Measurements from ENCODE around the gene DCC.

DCC gene

DNA sequence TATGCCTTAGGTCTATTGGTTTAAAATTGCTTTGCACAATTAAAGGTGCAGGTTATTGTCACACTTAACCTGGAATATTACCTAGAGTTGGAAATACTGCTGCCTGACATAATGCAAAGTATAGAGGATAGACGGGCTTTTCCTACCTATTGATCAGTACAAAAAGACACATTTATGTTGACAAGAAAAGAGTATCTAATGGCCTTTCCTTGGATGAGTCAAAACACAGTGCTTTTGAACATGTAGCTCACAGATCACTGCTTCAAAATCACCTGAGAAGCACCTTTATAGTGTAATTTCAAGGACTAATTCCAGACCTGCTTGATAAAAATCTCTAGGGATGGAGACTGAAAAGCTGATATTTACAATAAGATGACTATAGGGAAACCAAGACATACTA is 262.8 kb downstream of the DCC start:
- DNase-seq (ENCODE audit: low read depth in 2 of 2): no peak

DNA sequence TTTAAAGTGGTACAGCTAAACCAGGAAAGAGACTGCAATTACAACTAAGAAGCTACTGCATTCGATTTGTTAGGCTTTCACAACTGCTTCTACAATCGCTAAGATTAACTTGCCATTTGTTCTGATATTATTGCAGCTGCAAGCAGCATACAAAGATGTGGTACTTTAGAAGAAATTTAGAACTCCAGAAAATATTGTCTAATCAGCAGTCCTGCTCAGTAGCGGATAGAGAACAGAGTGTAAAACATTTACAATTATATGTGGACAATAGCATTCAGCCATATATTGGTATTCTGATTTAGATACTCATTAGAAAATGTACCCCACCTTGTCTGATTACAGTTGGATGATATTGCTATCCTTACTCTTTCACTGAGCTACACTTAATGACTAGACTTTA is 265.3 kb downstream of the DCC start:
- DNase-seq (ENCODE audit: low read depth in 2 of 2): no peak

DNA sequence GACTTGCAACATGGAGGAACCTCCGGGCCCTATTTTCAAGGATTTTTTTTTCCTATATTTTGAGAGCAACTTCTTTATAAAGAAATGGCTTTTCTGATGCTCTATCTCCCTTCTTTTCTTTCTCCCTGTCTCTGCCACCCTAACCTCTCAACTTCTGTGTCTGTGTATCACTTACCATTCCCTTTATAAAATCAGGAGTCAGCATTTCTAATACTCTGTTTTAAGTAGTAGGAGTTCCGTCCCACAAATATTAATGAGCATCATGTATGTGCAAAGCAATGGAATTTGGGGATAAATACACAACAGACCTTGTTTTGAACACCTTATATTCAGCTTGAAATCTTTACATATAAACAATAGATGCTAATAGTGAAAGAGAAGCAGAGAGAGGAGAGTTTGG is 268.0 kb downstream of the DCC start:
- no peak for DNase-seq (ENCODE audit: low read depth in 2 of 2)

DNA sequence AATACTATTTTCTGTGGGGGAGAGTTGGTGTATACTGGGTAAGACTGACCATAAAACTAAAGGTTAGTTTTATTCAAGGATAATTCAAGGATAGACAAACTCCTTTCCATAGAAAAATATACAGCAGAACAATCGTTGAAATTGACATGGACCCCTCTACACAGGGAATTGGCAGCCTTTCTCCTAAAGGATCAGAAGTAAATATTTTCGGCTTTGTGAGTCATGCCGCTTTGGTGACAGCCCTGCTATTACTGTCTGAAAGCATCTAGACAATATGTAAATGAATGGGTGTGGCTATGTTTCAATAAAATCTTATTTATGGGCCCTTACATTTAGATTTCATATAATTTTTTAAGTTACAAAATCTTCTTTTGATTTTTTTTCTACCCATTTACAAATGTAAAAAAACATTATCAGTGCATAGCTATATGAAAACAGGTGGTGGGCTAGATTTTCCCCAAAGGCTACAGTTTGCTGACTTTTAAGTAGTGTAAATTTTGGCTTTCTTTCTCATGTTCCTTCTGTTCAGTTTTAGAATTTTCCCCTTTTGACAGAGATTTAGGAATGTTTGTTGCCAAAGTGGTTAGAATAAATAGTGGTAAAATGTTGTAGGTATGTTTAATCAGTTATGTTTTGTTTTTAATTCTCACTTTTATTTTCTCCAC is 270.6 kb downstream of the DCC start:
- DNase-seq (ENCODE audit: low read depth in 2 of 2): no peak

DNA sequence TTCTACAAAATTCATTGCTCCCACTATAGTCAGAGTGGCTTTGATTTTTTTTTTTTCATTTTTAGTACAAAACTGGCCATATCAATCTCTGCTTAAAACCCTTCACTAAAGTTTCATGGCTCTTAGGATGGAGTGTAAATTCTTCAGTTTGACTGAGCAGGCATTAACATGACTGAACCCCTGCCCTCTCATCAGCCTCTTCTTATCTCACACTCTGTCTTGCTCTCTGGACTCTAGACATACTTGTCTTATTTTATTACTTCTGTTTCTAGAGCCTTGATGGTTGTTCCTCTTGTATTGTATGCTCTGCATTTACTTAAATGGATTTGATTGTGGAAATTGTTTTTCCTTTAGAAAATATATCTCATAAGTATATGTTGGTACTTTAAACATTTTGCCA is 272.4 kb downstream of the DCC start:
- DNase-seq (ENCODE audit: low read depth in 2 of 2): no peak

DNA sequence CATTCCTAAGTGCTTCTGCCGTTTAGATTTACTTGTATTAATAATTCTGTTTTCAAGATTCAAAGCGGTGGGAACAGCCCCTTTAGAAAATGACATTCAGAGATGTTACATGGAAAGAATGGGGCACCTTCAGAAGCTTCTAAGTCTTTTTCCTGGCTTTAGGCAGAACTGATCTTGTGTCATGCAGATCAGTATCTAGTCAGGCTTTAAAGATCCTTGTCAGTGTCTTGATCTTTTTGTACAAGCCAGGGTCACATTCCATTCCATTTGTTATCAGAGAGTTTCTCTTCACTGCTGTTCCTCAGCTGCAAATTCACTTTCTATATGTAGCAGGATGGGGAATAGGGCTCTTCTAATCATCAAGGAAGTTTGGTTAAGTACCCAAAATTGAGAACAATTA is 275.3 kb downstream of the DCC start:
- no peak for DNase-seq (ENCODE audit: low read depth in 2 of 2)

DNA sequence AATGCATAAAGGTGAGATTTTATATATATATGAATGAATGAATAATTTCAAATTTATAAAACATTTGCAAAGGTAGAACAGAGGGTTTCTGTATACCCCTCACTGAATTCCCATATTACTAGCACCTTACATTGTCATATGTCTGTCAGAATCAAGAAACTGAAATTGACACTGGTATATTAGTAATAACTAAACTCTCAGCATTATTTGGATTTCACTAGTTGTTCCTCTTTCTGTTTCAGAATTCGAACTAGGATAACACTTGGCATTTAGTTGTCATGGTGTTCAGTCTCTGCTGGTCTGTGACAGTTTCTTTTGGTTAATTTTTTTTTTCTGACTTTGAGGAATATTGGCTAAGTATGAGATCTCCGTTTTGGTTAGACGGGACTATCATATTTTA is 275.9 kb downstream of the DCC start:
- DNase-seq (ENCODE audit: low read depth in 2 of 2): no peak

DNA sequence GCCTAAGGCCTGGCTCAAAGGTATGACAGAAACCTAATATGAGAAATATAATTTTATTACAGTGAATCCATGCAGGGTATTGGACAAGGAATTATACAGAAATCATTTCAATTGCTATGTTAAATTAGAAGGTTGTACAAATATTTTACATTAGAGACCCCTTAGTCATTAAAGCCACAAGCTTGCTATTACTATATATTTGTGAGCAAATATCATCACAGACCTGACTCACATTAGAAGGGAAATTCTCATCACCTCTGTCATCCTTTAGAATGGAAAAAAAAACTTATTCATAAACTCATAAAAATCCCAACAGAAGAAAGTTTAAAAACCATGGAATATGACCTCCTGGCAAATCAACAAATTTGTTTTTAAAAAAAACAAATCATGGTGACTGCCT is 277.9 kb downstream of the DCC start:
- no peak for DNase-seq (ENCODE audit: low read depth in 2 of 2)

DNA sequence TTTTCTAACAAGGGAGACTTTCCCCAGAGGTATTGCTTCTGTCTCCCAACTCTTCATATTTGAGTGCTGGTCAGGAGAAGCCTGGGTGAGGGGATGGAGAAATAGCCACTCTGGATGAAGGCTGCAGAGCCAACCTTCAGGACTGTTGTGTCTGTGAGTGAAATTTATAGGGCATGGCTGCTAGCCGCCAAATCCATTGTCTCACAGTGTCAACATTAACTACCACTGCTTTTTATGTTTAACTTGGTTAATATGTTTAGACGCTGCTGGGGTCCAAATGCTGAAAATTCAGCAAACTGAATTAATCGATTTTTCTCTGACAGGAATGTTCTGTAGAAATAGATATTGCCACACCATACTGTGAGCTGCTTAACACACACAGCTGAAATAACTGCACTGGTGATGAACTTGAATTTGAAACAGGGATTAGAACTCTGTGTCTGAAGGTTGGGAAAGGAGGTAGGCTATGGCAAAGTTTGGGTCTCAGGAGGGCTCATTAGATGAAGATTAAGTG is 281.0 kb downstream of the DCC start:
- DNase-seq (ENCODE audit: low read depth in 2 of 2): no peak

DNA sequence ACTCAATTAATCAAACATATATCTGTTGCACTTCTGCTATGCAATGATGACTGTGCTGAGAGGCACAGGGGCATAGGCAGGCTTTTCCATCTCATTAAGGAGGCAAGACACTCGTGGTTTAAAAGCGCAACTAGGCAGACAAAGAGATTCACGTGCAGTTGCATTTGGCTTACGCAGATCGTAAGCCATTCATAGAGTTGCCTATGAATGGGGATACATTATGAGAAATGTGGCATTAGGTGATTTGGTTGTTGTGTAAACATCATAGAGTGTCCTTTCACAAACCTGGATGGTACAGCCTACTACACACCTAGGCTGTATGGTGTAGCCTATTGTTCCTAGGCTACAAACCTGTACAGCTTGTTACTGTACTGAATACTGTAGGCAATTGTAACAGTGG is 284.7 kb downstream of the DCC start:
- DNase-seq (ENCODE audit: low read depth in 2 of 2): no peak

DNA sequence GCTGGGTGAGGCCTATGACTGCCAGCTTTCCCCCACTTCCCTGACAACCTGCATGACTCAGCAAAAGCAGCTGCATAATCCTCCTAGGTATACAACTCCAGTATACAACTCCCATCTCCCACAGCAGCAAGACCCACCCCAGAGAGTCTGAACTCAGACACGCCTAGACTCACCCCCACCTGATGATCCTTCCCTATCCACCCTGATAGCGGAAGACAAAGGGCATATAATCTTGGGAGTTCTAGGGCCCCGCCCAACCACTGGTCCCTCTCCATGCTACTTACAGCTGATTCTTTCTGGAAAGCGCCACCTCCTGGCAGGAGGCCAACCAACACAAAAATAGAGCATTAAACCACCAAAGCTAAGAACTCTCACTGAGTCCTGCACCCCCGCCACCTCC is 296.5 kb downstream of the DCC start:
- no peak for DNase-seq (ENCODE audit: low read depth in 2 of 2)

DNA sequence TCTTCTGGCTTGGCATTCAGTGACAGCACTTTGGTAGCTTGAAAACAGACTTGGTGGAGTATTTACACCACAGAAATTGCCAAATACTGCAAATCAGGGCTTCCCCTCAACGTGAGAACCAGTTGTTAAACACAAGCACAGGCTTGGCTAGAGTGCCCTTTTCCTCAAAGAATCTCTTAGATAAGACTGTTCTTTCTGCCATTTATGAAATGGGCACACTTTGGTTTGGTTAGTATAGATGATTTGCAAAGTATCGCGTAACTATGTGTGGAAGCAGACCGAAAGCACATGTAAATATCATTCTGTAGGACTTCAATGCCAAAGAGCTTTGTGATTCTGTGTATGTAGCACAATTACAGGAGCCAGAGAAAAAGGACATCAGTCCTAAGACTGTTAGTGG is 308.2 kb downstream of the DCC start:
- DNase-seq (ENCODE audit: low read depth in 2 of 2): no peak

DNA sequence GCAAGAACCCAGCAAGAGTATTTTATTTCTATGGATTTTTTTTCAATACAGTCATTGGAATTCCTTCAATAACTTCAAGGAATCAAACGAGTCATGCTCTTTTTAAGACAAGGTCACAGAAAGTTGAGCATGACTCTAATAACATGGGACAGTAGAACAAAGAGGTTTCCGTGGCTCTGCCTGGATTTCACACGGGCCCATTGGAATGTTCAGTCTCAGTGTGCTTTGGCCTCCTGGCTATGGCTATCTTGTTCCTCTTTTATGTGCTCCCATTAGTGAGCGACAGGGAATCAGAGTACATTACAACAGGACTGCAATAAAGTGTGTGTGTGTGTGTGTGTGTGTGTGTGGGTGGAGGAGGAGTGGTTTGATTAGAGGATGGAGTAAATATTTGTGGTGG is 312.4 kb downstream of the DCC start:
- no peak for DNase-seq (ENCODE audit: low read depth in 2 of 2)

DNA sequence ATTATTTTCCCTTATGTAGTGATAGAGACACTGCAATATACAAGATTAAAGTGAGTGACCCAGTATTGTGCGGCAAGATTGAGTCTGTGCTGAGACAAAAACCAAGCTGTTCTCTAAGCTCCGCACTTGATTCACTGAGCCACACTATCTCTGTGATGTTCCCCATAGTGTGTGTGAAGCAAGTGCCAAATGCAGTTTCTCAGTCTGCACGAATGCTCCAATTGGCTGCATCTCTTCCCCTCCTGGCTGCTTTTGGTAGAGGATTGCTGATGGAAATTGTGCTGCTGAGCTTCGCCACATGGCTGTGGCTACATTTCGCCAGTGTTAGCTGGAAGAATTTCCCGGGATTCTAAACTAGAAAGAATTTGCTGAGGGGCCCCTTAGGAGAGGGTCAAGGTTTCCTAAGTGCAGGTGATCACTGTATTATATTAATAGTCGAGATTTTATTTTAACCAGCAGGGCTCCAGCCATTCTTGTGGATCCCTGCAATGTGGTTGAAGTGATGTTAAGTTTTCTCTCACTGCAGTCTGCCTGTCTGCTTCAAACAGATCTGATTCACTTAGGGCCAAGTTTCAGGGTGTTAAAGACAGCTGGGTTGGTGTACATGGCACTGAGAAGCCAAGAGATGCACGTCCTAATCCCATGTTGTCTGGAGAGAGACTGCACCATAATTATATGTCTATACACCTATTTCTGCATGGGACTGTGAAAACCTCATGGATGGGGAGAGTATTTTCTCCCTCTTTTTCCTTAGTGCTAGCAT is 317.2 kb downstream of the DCC start:
- DNase-seq (ENCODE audit: low read depth in 2 of 2): no peak

DNA sequence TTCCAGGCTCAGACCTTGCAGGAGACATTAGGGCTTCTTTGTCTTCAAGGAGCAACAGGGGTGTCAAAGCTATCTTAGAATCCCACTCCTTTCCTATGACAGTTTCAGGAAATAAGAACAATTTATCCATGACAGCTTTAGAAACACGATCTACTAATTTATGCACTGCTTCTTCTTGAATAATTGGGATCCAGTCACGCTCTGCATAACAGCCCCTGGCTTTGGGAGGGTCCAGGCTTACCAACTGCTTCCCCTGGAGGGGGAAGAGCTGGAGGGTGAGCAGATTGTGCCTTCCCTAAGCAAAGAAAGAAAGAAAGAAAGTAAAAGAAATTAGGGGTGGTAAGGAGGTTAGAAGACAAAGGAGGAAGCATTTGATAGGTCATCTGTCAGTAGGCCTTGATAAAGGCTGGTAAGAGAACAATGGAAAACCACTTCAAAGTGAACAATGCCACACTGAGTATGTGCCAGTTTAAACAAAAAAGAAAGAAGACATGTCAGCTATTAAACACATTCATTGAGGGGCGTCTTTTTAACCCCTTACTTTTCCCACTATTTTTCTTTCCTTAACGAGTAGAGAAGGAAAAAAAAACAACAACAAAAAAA is 327.6 kb downstream of the DCC start:
- DNase-seq (ENCODE audit: low read depth in 2 of 2): no peak

DNA sequence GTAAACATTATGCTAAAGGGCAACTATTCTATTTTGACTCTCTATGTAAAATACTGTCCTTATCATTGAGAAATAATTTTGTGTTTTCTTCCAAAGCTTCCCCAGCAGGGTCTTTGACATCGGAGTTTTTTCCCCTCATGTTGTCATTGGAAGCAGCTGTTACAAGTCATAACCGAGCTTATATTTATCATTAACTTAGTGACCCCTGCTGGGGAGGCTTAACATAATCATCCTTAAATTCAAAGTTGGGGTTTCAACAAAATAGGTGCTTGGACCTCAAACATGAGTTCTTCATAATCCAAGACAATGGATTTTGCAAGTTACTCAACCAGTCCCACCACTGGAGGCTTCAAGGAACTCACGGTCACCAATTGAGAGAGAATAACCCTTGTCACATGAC is 330.9 kb downstream of the DCC start:
- no peak for DNase-seq (ENCODE audit: low read depth in 2 of 2)

DNA sequence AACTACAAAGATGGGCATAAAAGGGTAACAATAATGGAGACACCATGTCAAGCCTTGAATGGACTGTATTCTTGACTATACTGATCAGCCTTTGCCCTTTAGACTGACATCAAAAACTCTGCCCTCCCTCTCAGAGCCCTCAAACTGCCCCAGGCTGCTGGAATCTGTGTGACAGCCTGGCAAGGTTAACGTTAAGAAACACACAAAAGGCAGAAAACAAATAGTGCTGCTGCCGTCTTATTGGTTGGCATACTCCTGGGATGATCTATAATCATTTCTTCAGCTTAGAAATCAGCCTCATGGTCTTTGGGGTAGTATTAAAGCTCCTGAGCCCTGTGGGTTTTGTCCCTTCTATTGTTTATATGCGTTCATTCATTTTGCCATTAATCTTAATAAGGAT is 338.0 kb downstream of the DCC start:
- no peak for DNase-seq (ENCODE audit: low read depth in 2 of 2)

DNA sequence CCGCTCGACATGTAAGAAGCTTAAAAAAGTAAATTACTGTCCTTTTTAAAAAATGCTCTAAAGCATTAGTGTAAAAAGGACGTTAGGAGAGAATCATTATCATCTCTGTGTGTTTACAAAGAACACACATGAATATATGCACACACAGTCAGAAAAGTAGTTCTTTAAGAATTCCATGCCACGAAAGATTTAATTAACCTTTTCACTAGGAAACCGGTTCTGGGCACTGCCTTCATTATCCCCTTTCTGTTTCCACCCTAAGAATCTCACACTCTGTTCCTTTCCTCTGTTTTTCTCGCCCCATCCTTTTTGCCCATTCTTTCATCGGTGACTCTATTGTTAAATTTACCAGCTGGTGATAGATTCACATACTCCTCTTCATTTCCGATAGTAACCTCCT is 338.6 kb downstream of the DCC start:
- DNase-seq (ENCODE audit: low read depth in 2 of 2): no peak

DNA sequence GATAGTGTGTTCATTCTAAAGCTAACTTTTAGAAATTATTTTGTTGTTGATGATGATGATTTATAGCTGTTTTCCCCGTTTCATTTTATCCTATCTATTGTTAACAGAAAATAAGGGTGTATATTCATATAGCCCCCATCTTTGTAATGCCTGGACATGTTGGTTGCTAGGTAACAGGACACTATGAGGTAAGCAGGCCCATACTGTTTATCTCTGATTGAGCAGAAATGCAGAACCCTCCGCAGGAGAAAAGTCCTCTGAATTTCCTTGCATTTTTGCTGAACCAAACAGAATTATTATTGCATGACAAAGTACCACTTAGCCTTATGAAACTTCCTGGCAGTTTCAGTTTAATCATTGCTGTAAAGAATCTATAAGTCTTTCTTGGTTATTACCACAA is 339.4 kb downstream of the DCC start:
- no peak for DNase-seq (ENCODE audit: low read depth in 2 of 2)

DNA sequence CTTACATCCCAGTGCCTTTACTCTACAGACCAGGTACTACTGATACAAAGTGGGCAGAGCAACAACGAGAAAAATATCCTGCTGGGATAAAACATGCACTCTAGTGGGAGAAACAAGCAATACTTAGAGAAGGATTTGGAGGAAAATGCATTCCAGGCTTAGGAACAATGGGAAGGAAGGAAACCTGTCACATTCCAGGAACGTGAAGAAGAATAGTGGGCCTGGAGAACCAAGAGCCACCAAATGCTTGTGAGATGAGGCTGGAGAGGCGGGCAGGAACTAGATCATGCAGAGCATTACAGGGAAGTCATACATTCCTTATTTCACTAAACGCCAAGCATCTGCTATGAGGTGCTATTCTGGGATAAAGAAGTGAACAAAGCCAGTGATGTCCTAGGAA is 342.3 kb downstream of the DCC start:
- DNase-seq (ENCODE audit: low read depth in 2 of 2): no peak

DNA sequence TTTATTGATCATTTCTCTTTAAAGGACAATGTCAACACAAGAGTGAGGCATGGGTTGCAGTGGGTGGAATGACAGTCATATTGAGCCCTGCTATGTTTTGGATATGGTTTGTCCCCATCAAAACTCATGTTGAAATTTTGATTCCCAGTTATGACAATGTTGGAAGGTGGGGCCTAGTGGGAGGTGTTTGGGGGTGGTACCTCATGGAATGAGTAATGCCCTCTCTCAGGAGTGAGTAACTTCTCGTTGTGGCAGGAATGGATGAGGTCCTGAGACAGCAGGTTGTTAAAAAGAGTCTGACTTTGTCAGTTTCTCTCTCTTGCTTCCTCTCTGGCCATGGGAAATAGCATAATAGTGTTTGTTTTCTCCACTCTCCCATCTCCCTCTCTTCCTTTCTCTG is 345.3 kb downstream of the DCC start:
- DNase-seq (ENCODE audit: low read depth in 2 of 2): no peak

DNA sequence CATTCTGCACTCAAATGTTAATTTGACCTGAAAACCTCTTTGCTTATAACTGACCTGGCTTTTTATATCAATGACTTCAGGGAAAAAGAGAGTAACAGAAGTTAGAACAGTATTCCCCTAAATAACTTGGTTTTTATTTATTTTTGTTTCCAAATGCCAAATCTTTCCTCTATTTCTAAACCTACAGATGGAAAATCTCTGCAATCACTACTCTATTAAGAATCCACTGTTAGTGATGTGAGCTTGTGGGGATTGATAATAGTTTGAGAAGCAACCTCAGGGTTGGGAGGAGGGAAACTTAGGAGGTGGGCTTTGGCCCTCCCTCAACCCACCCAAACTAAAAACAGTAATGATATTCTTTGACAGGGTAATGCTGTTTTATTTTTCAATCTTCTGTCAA is 351.8 kb downstream of the DCC start:
- no peak for DNase-seq (ENCODE audit: low read depth in 2 of 2)

DNA sequence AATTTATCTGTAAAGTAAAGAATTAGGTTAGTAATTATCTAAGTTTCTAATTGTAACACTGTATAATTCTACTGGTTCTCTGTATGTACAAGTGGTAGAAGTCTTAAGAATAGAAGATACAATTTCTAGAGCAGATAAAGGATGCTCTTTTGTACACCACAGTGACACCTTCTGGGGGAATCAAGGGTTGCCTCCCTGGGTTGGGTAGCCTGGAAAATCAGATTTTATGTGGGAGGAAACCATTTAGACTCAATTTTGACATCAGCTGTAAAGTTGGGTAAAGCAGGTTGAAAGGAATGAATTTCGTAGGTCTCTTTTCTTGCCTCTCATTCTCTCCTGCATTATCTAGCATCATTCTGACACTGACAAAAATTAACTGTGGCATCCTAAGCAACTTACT is 354.8 kb downstream of the DCC start:
- DNase-seq (ENCODE audit: low read depth in 2 of 2): no peak

Data from stimulated activated CD8-positive, alpha-beta memory T cell treated with anti-CD3 and anti-CD28 coated beads, Interleukin-15, amount 100 ng/mL, for 4 hours (primary cell).